RWPE2 (cell line): ENCODE measurements around the gene RAP1B.

Source experiments
- ATAC-seq: fragments of 200-7000 bp; cut with Tn5 transposase; 3 replicates; pipeline ENCODE4 v1.9.1; 2021; ENCODE audit warnings: low read depth
- DNase-seq: peaks from one replicate; pipeline ENCODE4 v3.0.0-alpha.2; 2020; ENCODE audit warnings: low spot score
- H3K27ac ChIP-seq: fragments of 450-650 bp; 2 replicates; pipeline ENCODE4 v1.5.1; 2017; ENCODE audit warnings: mild to moderate bottlenecking; ENCODE audit not compliant: poor library complexity, severe bottlenecking
- H3K27me3 ChIP-seq: fragments of 250-450 bp; sonication (Bioruptor Pico); 2 replicates; pipeline ENCODE4 v1.5.1; 2021; ENCODE audit warnings: mild to moderate bottlenecking, moderate library complexity; ENCODE audit not compliant: insufficient read depth, poor library complexity, severe bottlenecking
- H3K36me3 ChIP-seq: fragments of 250-450 bp; sonication (Bioruptor Pico); 2 replicates; pipeline ENCODE4 v1.5.1; 2020; ENCODE audit warnings: low read depth, mild to moderate bottlenecking, moderate library complexity
- H3K4me1 ChIP-seq: fragments of 250-450 bp; sonication (Bioruptor Pico); 2 replicates; pipeline ENCODE4 v1.5.1; 2021; ENCODE audit warnings: mild to moderate bottlenecking, moderate library complexity; ENCODE audit not compliant: insufficient read depth, poor library complexity, severe bottlenecking
- H3K4me3 ChIP-seq: fragments of 250-450 bp; sonication (Bioruptor Pico); 2 replicates; pipeline ENCODE4 v1.5.1; 2021; ENCODE audit warnings: mild to moderate bottlenecking, moderate library complexity; ENCODE audit not compliant: severe bottlenecking
- H3K9me3 ChIP-seq: fragments of 250-450 bp; sonication (Bioruptor Pico); 2 replicates; pipeline ENCODE4 v1.5.1; 2021; ENCODE audit warnings: mild to moderate bottlenecking, moderate library complexity; ENCODE audit not compliant: severe bottlenecking
- CTCF ChIP-seq: fragments of 450-650 bp; IDR thresholded peaks from one replicate; pipeline ENCODE4 v1.5.1; 2017; ENCODE audit warnings: mild to moderate bottlenecking, moderate library complexity; ENCODE audit not compliant: poor library complexity, severe bottlenecking

Gene RAP1B

GRCh38 chr12:68608191-68608590, 2.5 kb upstream of the RAP1B start:
- no peaks in the 10 kb centered on the region for H3K27me3 ChIP-seq
- no peaks in the 10 kb centered on the region for H3K9me3 ChIP-seq
- H3K4me1 ChIP-seq, result peaks cover 14% of the 10 kb centered on the region
- DNase-seq, result no peak
- H3K4me3 ChIP-seq, result no peak overlapping the region
- TF ChIP-seq CTCF, result no peak
- no peak overlapping the region for H3K27ac ChIP-seq
- ATAC-seq, result no peak
- H3K36me3 ChIP-seq, result peaks cover 9% of the 10 kb centered on the region; the same call in 1 of the 2 replicates

GRCh38 chr12:68609998-68610369, 715 bp upstream of the RAP1B start:
- Histone ChIP-seq H3K4me3 (peak overlapping the region; percentile 94), H3K9me3 (no peaks in the 10 kb centered on the region), H3K4me1 (peaks cover 26% of the 10 kb centered on the region), H3K27me3 (no peaks in the 10 kb centered on the region), H3K36me3 (peaks cover 21% of the 10 kb centered on the region), H3K27ac (peak overlapping the region; percentile 75)
- DNase-seq (no peak), ATAC-seq (no peak; the same call in 2 of the 3 replicates)
- TF ChIP-seq CTCF, result no peak

- no peak for DNase-seq
- no peaks in the 10 kb centered on the region for H3K9me3 ChIP-seq
- no peaks in the 10 kb centered on the region for H3K27me3 ChIP-seq
- TF ChIP-seq CTCF, result no peak
- H3K27ac ChIP-seq, result peak overlapping the region; percentile 75
- H3K4me3 ChIP-seq, result peak overlapping the region; percentile 94
- peaks cover 21% of the 10 kb centered on the region for H3K36me3 ChIP-seq
- ATAC-seq, result peak; percentile 20
- H3K4me1 ChIP-seq, result peaks cover 26% of the 10 kb centered on the region
Observed at GRCh38 chr12:68611094-68611805, 551 bp downstream of the RAP1B start.

- Histone ChIP-seq H3K36me3 (peaks cover 21% of the 10 kb centered on the region), H3K4me1 (peaks cover 30% of the 10 kb centered on the region), H3K4me3 (peak overlapping the region; percentile 94), H3K9me3 (no peaks in the 10 kb centered on the region), H3K27ac (peak overlapping the region; percentile 75), H3K27me3 (no peaks in the 10 kb centered on the region)
- TF ChIP-seq CTCF, result no peak
- ATAC-seq, result no peak
- DNase-seq, result no peak
Observed at GRCh38 chr12:68611806-68612160, 1.1 kb downstream of the RAP1B start.

GRCh38 chr12:68612202-68612601, 1.5 kb downstream of the RAP1B start:
- Histone ChIP-seq H3K9me3 (no peaks in the 10 kb centered on the region), H3K4me1 (peaks cover 34% of the 10 kb centered on the region), H3K27ac (peak overlapping the region; percentile 75), H3K4me3 (peak overlapping the region; percentile 94), H3K27me3 (no peaks in the 10 kb centered on the region), H3K36me3 (peaks cover 21% of the 10 kb centered on the region)
- DNase-seq (no peak), ATAC-seq (no peak)
- TF ChIP-seq CTCF, result no peak
